GM19025 (cell line): Measurements from ENCODE around the gene SAFB.

ENCODE experiments used
- ATAC-seq: cut with Tn5 transposase; IDR thresholded peaks from one replicate; pipeline ENCODE4 v1.9.1; 2021; ENCODE audit warnings: mild to moderate bottlenecking, low read depth, moderate library complexity; ENCODE audit not compliant: unreplicated experiment

The SAFB gene

GRCh38 chr19:5624741-5625278, 1.9 kb downstream of the SAFB start:
- ATAC-seq = no peak

DNA sequence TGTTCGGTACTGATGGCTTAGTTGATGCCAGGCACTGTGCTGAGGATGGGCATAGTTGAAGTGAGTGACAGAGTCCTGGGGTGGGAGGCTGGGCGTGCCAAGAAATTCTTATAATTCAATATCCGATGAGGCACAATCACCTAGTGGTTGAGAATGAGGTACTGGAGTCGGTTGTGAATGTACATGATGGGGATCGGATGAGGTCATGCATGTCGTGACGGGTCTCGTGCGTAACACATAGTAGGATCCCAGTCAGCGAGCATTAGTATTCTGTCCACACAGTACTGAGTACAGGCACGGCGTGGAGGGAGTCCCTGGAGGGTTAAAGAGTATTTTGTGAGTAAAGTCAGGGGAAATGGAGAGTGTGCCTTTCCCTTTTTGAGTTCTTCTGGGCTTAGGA, 2.8 kb downstream of the SAFB start:
- ATAC-seq = no peak

DNA sequence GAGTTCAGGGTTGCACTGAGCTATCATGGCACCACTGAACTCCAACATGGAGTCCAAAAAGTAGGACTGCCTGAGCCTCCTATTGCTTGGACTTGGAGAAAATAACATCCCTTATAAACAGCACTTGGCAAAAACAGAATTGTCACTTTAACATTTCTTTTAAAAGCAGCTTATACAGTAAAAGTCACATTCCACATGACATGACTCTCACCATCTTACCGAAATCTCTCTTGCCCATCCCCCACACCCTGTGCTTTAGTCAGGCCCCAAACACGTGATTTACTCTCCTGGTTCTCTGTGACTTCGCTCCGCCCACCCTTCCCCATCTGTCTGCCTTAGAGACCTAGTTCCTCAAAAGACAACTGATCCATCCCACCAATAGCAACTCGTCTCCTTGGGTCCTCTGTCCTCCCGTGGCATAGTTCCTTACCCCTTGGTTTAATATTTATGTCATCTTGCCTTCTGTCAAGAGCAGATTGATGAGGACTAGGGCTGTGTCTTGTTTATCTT, 4.6 kb downstream of the SAFB start:
- no peak for ATAC-seq

- ATAC-seq = no peak
Observed at GRCh38 chr19:5628461-5628860, 5.6 kb downstream of the SAFB start.

DNA sequence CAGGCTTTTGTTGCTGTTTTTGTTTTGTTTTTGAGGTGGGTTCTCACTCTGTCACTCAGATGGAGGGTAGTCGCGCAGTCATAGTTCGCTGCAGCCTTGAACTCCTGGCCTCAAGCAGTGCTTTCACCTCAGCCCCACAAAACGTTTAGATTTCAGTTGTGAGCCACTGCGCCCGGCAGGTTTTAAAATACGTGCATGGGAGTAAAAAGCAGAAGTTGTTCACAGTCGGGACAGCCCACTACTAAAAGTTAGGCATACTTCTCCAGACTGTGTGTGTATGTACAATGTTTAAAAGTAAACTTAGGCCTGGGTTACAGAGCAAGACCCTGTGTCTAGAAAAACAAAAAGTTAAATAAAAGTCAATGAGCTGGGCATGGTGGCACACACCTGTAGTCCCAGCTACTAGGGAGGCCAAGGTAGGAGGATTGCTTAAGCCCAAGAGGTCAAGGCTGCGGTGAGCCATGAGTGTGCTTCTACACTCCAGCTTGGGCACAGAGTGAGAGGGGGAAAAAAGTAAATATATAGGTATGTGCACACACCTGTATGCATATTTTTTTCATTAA, 6.1 kb downstream of the SAFB start:
- ATAC-seq = no peak

- no peak for ATAC-seq
Observed at GRCh38 chr19:5631567-5632240, 8.8 kb downstream of the SAFB start.

DNA sequence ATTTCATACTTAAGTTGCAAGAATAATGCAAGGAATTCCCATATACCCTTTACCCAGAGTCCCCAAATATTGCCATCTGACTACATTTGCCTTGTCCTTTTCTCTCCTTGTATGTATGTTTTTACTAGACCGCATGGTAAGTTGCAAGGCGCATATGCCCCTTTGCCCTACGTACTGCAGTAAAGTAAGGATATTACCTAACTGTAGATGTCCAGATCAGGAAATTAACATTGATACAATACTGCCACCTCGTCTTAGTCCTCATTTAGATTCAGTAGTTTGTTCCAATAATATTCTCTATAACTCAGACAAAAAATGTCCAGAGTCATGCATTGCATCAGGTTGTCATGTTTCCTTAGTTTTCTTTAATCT, 9.3 kb downstream of the SAFB start:
- no peak for ATAC-seq

GRCh38 chr19:5632657-5633056, 9.8 kb downstream of the SAFB start:
- no peak for ATAC-seq

DNA sequence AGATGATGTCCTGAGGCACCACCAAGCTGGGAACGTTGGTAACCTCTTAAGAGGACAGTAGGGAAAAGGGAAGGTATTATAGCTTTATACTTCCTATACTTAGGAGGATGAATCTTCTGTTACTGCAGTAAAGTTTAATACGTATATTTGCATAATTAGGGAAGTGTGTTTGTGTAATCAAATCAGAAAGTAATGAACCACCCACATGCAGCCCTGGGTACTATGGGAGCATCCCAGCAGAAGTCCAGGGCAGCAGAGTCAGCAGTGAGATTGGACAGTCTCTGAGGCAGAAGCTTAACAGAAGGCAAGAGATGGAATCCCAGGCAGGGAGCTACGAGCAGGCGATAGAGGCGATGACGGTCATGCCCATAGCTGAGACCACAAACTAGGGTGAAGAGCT, 12.5 kb downstream of the SAFB start:
- ATAC-seq = no peak

GRCh38 chr19:5637971-5638370, 15.1 kb downstream of the SAFB start:
- ATAC-seq = no peak

DNA sequence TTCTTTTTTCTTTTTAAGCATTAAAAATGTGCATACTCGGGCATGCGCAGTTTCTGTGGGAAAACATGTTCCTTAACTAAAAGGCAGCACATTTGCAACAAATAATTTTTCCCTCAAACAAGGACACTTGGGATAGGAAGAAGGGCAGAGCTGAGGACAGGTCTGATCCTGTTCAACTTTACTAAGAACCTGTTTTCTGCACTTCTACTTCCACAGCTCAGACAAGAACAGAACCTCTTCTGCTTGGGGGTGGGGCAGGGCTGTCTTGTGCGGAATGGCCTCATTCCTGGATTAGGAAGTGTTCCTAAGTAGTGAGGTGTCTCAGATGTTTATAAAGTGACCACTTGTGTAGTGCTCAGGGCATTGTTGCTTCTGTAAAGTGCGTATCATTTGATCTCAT, 18.3 kb downstream of the SAFB start:
- ATAC-seq = no peak

GRCh38 chr19:5642204-5642603, 19.3 kb downstream of the SAFB start:
- ATAC-seq = no peak

DNA sequence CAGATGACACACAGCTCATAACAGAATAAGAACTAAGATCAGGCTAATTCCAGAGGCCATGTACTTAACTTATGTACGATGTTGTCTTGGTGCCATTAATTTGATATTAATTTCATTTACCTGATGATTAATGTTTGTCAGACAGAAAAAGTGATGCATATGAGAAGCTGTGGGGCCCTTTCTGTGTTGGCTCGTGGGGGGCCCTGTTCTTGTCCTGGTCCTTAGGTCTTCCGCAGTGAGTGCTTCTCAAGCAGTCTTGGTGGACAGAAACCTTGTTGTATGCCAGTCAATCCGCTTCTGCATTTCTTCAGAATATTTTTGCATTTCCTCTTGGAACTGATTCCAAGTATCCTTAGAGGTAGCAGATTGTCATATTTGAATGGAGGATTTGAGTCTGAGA, 20.2 kb downstream of the SAFB start:
- no peak for ATAC-seq

GRCh38 chr19:5644037-5644436, 21.2 kb downstream of the SAFB start:
- ATAC-seq = no peak

GRCh38 chr19:5645409-5645808, 22.5 kb downstream of the SAFB start:
- ATAC-seq = no peak

- ATAC-seq = no peak
Observed at GRCh38 chr19:5646703-5647102, 23.8 kb downstream of the SAFB start.

GRCh38 chr19:5648464-5648863, 25.6 kb downstream of the SAFB start:
- ATAC-seq = no peak

- no peak for ATAC-seq
Observed at GRCh38 chr19:5651361-5651760, 28.5 kb downstream of the SAFB start.

DNA sequence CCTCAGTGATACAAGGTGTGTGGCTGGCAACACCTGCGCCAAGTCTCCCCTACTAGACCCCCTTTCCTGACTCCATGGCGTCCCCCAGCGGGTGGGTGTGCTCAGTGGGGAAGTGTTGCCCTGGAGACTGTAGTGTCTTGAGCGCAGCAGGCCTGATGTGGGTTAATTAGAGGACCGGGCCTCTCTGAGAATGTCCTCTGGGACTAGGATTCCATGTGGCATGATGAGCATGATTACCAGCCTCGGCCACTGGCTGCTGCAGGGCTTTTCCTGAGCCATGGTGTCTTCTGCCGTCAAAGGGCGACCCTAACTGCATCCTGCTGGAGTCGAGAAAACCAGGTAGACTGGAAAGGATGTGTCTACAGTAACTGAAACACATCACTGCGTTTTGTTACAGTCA, 29.4 kb downstream of the SAFB start:
- no peak for ATAC-seq

GRCh38 chr19:5654931-5655330, 32.0 kb downstream of the SAFB start:
- no peak for ATAC-seq

DNA sequence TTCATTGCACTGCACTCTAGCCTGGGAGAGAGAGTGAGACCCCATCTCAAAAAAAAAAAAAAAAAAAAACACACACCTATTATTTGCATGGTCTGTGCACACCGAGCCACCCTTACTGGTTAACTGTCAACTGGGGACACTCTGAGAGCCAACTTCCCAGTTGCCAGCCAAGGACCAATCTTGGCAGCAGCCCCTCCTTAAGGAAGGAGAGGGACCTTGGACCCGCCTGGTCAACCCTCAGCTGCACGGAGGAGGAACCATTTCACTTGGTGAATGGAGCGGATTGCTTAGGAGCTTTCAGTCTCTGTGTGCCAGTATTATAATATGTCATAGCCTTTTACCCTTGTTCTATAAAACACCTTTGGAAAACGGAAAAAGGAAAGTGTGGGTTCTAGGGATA, 32.5 kb downstream of the SAFB start:
- ATAC-seq = no peak

DNA sequence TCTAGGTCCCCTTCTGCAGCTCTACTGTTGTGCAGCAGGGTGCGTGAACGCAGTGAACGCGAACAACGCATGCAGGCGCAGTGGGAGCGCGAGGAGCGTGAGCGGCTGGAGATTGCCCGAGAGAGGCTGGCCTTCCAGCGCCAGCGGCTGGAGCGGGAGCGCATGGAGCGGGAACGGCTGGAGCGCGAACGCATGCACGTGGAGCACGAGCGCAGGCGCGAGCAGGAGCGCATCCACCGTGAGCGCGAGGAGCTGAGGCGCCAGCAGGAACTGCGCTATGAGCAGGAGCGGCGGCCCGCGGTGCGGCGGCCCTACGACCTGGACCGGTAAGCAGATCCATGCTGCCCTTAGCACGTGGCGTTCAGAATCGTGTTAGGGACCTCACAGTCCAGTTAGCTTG, 38.6 kb downstream of the SAFB start:
- no peak for ATAC-seq
